OCI-LY3 (cell line): ENCODE measurements around the gene SERINC5.

Experiments
- H2AFZ ChIP-seq: fragments of 200-600, 300-600 bp; shearing (Covaris generic); 2 replicates; pipeline ENCODE4 v1.6.0; 2014; ENCODE audit warnings: antibody characterized with exemption, low read depth, low read length
- H3K27ac ChIP-seq: fragments of 200-600, 300-600 bp; sonication (generic); 2 replicates; pipeline ENCODE4 v1.5.1; 2014; ENCODE audit warnings: mild to moderate bottlenecking, low read length, moderate library complexity, mixed read lengths
- H3K27me3 ChIP-seq: fragments of 200-600, 300-600 bp; sonication (generic); 2 replicates; pipeline ENCODE4 v1.6.1; 2014; ENCODE audit warnings: low read depth, low read length, mixed read lengths
- H3K36me3 ChIP-seq: fragments of 200-600, 300-600 bp; sonication (generic); replicated peaks from 2 replicates; pipeline ENCODE3; 2014; ENCODE audit warnings: low read depth, low read length, mixed read lengths
- H3K4me1 ChIP-seq: fragments of 300-600, 200-600 bp; sonication (generic); 2 replicates; pipeline ENCODE4 v1.6.1; 2014; ENCODE audit warnings: low read length, mixed read lengths
- H3K4me2 ChIP-seq: fragments of 200-600, 300-600 bp; sonication (generic); 2 replicates; pipeline ENCODE4 v1.6.1; 2014; ENCODE audit warnings: low read length, mixed read lengths
- H3K4me3 ChIP-seq: fragments of 300-600, 200-600 bp; sonication (generic); 2 replicates; pipeline ENCODE4 v1.5.1; 2014; ENCODE audit warnings: antibody characterized with exemption, mild to moderate bottlenecking, low read length, moderate library complexity
- H3K79me2 ChIP-seq: fragments of 300-600, 200-600 bp; shearing (Covaris generic); 2 replicates; pipeline ENCODE4 v1.6.1; 2014; ENCODE audit warnings: mild to moderate bottlenecking, low read length, mixed read lengths
- H3K9ac ChIP-seq: fragments of 300-600, 200-600 bp; shearing (Covaris generic); 2 replicates; pipeline ENCODE4 v1.6.0; 2014; ENCODE audit warnings: mild to moderate bottlenecking, low read length, moderate library complexity
- H3K9me3 ChIP-seq: fragments of 200-600, 300-600 bp; shearing (Covaris generic); 2 replicates; pipeline ENCODE4 v1.6.1; 2014; ENCODE audit warnings: low read length, mixed read lengths; ENCODE audit not compliant: insufficient read depth
- H4K20me1 ChIP-seq: fragments of 200-600, 300-600 bp; sonication (generic); 2 replicates; pipeline ENCODE4 v1.6.1; 2016; ENCODE audit warnings: low read length, mixed read lengths; ENCODE audit not compliant: insufficient read depth
- EZH2phosphoT487 ChIP-seq: fragments of 200-600 bp; shearing (Covaris generic); IDR thresholded peaks from 2 replicates; pipeline ENCODE4 v1.6.1; 2018; ENCODE audit warnings: antibody characterized with exemption, mixed run types, low read depth
- TF ChIP-seq, protein P1 (sequence below): fragments of 200-600, 300-600 bp; sonication (generic); IDR thresholded peaks from 2 replicates; pipeline ENCODE4 v1.5.1; 2014; ENCODE audit warnings: antibody characterized with exemption, low read length, low read depth

The SERINC5 gene

DNA sequence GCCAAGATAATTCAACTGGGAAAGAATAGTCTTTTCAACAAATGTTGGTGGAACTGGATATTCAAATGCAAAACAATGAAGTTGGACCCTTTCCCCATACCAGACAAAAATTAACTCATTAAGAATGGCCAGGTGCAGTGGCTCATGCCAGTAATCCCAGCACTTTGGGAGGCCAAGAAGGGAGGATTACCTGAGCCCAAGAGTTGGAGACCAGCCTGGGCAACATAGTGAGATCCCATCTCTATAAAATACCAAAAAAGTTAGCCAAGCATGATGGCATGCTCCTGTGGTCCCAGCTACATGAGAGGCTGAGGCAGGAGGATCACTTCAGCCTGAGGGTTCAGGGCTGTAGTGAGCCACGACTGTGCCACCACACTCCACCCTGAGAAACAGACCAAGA lies 24.2 kb downstream of the SERINC5 start:
- H3K4me1 ChIP-seq = no peaks in the 10 kb centered on the region
- no peak overlapping the region for H3K4me3 ChIP-seq
- H3K9ac ChIP-seq = no peak overlapping the region
- TF ChIP-seq EZH2phosphoT487 = no peak
- TF ChIP-seq, protein P1, sequence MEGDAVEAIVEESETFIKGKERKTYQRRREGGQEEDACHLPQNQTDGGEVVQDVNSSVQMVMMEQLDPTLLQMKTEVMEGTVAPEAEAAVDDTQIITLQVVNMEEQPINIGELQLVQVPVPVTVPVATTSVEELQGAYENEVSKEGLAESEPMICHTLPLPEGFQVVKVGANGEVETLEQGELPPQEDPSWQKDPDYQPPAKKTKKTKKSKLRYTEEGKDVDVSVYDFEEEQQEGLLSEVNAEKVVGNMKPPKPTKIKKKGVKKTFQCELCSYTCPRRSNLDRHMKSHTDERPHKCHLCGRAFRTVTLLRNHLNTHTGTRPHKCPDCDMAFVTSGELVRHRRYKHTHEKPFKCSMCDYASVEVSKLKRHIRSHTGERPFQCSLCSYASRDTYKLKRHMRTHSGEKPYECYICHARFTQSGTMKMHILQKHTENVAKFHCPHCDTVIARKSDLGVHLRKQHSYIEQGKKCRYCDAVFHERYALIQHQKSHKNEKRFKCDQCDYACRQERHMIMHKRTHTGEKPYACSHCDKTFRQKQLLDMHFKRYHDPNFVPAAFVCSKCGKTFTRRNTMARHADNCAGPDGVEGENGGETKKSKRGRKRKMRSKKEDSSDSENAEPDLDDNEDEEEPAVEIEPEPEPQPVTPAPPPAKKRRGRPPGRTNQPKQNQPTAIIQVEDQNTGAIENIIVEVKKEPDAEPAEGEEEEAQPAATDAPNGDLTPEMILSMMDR = no peak
- H3K27me3 ChIP-seq = no peaks in the 10 kb centered on the region
- H4K20me1 ChIP-seq = no peaks in the 10 kb centered on the region
- no peak overlapping the region for H3K27ac ChIP-seq
- H3K4me2 ChIP-seq = no peak overlapping the region
- no peaks in the 10 kb centered on the region for H3K9me3 ChIP-seq
- no peak overlapping the region for H2AFZ ChIP-seq
- no peaks in the 10 kb centered on the region for H3K36me3 ChIP-seq
- no peaks in the 10 kb centered on the region for H3K79me2 ChIP-seq

DNA sequence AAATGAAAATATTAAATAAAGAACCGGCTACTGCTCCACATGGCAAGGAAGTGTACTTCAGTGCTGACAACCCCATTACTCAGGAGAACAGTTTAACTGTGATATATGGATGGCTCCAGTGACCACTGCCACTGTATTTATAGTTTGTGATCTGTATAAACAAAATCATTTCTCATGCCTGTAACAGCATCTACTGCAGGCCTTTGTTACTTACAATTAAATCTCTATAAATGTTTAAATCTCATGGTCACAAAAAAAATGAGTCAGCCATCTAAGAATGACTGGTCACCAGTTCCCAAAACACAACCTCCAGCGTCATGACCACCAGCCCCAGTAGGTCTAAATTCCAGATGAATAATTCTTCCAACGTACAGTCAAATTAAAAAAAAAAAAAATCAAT lies 24.6 kb downstream of the SERINC5 start:
- TF ChIP-seq, protein P1 = no peak
- no peak for TF ChIP-seq EZH2phosphoT487
- Histone ChIP-seq H2AFZ (no peak overlapping the region), H3K9me3 (no peaks in the 10 kb centered on the region), H3K27me3 (no peaks in the 10 kb centered on the region), H3K27ac (no peak overlapping the region), H3K9ac (no peak overlapping the region), H3K36me3 (no peaks in the 10 kb centered on the region), H3K4me1 (no peaks in the 10 kb centered on the region), H3K4me2 (no peak overlapping the region), H4K20me1 (no peaks in the 10 kb centered on the region), H3K79me2 (no peaks in the 10 kb centered on the region), H3K4me3 (no peak overlapping the region)

DNA sequence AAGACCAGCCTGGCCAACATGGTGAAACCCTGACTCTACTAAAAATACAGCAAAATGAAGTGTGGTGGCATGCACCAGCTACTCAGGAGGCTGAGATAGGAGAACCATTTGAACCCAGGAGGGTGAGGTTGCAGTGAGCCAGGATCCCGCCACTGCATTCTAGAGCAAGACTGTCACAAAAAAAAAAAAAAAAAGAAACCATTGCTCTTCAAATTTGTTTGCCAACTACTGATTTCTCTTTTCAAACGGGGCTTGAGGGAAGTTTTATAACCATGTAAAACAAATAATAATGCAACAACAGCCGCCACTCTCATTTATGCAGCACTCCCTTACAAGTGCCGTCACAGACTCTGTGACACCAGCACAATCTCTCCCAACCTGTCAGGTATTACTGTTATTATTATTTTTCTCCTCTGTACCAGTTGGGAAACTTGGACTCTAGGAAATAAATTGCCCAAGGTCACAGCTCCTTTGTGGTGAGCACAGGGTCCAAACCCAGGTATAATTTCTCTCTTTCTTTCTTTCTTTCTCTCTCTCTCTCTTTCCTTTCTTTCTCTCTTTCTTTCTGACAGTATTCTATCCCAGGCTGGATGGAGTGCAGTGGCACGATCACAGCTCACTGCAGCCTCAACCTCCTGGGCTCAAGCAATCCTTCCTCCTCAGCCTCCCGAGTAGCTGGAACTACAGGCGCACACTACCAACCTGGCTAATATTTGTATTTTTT lies 25.4 kb downstream of the SERINC5 start:
- H4K20me1 ChIP-seq = no peaks in the 10 kb centered on the region
- no peaks in the 10 kb centered on the region for H3K79me2 ChIP-seq
- H3K27ac ChIP-seq = no peak overlapping the region
- H3K4me3 ChIP-seq = no peak overlapping the region
- no peaks in the 10 kb centered on the region for H3K36me3 ChIP-seq
- H3K4me2 ChIP-seq = no peak overlapping the region
- no peaks in the 10 kb centered on the region for H3K4me1 ChIP-seq
- no peak overlapping the region for H2AFZ ChIP-seq
- no peak overlapping the region for H3K9ac ChIP-seq
- H3K27me3 ChIP-seq = no peaks in the 10 kb centered on the region
- no peaks in the 10 kb centered on the region for H3K9me3 ChIP-seq
- TF ChIP-seq, protein P1 = no peak
- TF ChIP-seq EZH2phosphoT487 = no peak

DNA sequence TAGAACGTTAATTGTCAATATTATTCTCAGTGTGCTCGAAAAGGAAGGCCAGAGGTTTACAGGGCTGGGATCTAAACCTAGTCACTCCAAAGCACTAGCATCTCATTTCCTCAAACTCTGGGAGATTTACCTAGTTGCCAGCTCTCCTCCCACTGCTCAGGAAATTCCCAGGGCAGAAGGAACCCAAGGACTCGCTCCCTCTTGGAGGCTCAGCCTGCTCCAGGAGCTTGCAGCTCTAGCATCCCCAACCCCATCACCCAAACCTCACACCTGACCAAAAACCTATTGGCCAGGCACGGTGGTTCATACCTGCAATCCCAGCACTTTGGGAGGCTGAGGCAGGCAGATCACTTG lies 26.0 kb downstream of the SERINC5 start:
- no peaks in the 10 kb centered on the region for H3K79me2 ChIP-seq
- no peaks in the 10 kb centered on the region for H3K4me1 ChIP-seq
- H4K20me1 ChIP-seq = no peaks in the 10 kb centered on the region
- no peak overlapping the region for H2AFZ ChIP-seq
- H3K9me3 ChIP-seq = no peaks in the 10 kb centered on the region
- H3K4me3 ChIP-seq = no peak overlapping the region
- no peak overlapping the region for H3K27ac ChIP-seq
- H3K9ac ChIP-seq = no peak overlapping the region
- TF ChIP-seq, protein P1 = no peak
- no peak for TF ChIP-seq EZH2phosphoT487
- H3K4me2 ChIP-seq = no peak overlapping the region
- no peaks in the 10 kb centered on the region for H3K36me3 ChIP-seq
- H3K27me3 ChIP-seq = no peaks in the 10 kb centered on the region
